Aorta (tissue), 5 donors: ENCODE measurements around the gene POLR2E. TPM values are rescaled to one million over a fixed set of nuclear protein-coding genes. Genes with fewer than 3 reads are reported as not detected.

Experiments used
- ATAC-seq: fragments of 200-7000 bp; cut with Tn5 transposase; one replicate; pipeline ENCODE4 v1.9.1; 2022; ENCODE audit warnings: moderate library complexity; ENCODE audit not compliant: low FRiP score
- DNase-seq, 2 donors: peaks; one replicate each; pipeline ENCODE4 v3.0.0-alpha.2; 2020
- H3K27ac ChIP-seq, 2 donors: one replicate each; pipeline ENCODE4 v1.5.1; 2013; ENCODE audit warnings: low read length in 2 of 2, mild to moderate bottlenecking in 2 of 2, moderate library complexity in 2 of 2, control low read depth in 1 of 2, inconsistent platforms in 1 of 2, low read depth in 1 of 2
- H3K27me3 ChIP-seq, 2 donors: one replicate each; pipeline ENCODE4 v1.6.1; 2013; ENCODE audit warnings: control low read depth in 1 of 2, low read length in 1 of 2, mild to moderate bottlenecking in 1 of 2, moderate library complexity in 1 of 2; ENCODE audit not compliant: insufficient read depth in 2 of 2, control insufficient read depth in 1 of 2
- H3K36me3 ChIP-seq, 2 donors: one replicate each; pipeline ENCODE4 v1.6.1; 2013; ENCODE audit warnings: control low read depth in 1 of 2, low read length in 1 of 2, mild to moderate bottlenecking in 1 of 2; ENCODE audit not compliant: insufficient read depth in 2 of 2, control insufficient read depth in 1 of 2
- H3K4me1 ChIP-seq, 2 donors: one replicate each; pipeline ENCODE4 v1.6.1; 2013; ENCODE audit warnings: low read length in 2 of 2, control low read depth in 1 of 2, mild to moderate bottlenecking in 1 of 2, moderate library complexity in 1 of 2; ENCODE audit not compliant: insufficient read depth in 2 of 2, control insufficient read depth in 1 of 2
- H3K4me3 ChIP-seq, 2 donors: one replicate each; pipeline ENCODE4 v1.5.1; 2013; ENCODE audit warnings: low read length in 2 of 2, control low read depth in 1 of 2, mild to moderate bottlenecking in 1 of 2
- H3K9me3 ChIP-seq: one replicate; pipeline ENCODE4 v1.6.1; 2013; ENCODE audit warnings: mild to moderate bottlenecking, low read length; ENCODE audit not compliant: control insufficient read depth
- WGBS, 2 donors: extraction: QIAGEN DNeasy Blood & Tissue Kit; methylation state at CpG; one replicate each; pipeline ENCODE4 v1.1.7; 2013; 5-methylcytosine and 5-hydroxymethylcytosine counted together
- intact Hi-C, 2 donors: fragments of 100-400 bp; cut with DNase I; formaldehyde crosslinking; loops; one replicate each; pipeline versions ENCODE4 v1.14.2 to v1.15.0; 2022
- polyA plus RNA-seq, 2 donors: library from polyadenylated mRNA; stranded (reverse); fragments of 200-250 nt; gene quantifications; one replicate each; pipeline ENCODE4 v1.2.3, GENCODE V29; 2013
- total RNA-seq, 2 donors: library from RNA; stranded (reverse); fragmentation: NEBNext Ultra II Directional; extraction: Animal tissue kit (Norgen Biotek cat#: 25700); gene quantifications; one replicate each; pipeline ENCODE4 v1.2.1, GENCODE V29; 2021
- donor health status: healthy with polysubstance abuse.
- donor health status: Bipolar disorder and iron deficiency.
- donor health status: DM: no; HTN: no; CAD: no.
- donor health status: DM: no; HTN: no; CAD: no.
- donor health status: DM: yes; HTN: yes; CAD: no.

Gene POLR2E
- total and polyA plus RNA-seq, 4 donors = 83.5 to 116 (median 93.6) TPM

GRCh38 chr19:1103132-1103707 is 8.0 kb upstream of the POLR2E start:
- ATAC-seq = no peak
- intact Hi-C loops = loop anchor here (2.0 to 5.0 kb wide), 2 partner anchors 76 to 82 kb away; partner anchors contain the start of genes CNN2 (in 1 of the 2), RNU6-2 (in 1 of the 2) and TMEM259 (in 1 of the 2)
- no peak overlapping the region for H3K4me3 ChIP-seq
- H3K9me3 ChIP-seq = no peaks in the 10 kb centered on the region
- H3K27ac ChIP-seq = peak overlapping the region in 1 of 2 donors; percentile 98
- H3K36me3 ChIP-seq = no peaks in the 10 kb centered on the region
- H3K4me1 ChIP-seq = no peaks in the 10 kb centered on the region
- H3K27me3 ChIP-seq = no peaks in the 10 kb centered on the region
- 14 to 16% methylated on average over 20 of the region's 20 CpGs for WGBS, 2 donors
- no peak for DNase-seq

GRCh38 chr19:1102407-1103131 is 7.4 kb upstream of the POLR2E start:
- H3K9me3 ChIP-seq = no peaks in the 10 kb centered on the region
- H3K27ac ChIP-seq = peak overlapping the region; percentile 49 to 98
- no peak overlapping the region for H3K4me3 ChIP-seq
- H3K4me1 ChIP-seq = no peaks in the 10 kb centered on the region
- intact Hi-C loops = loop anchor here (2.0 to 5.0 kb wide), 2 partner anchors 75 to 82 kb away; partner anchors contain the start of genes CNN2 (in 1 of the 2), RNU6-2 (in 1 of the 2) and TMEM259 (in 1 of the 2)
- ATAC-seq = peak; percentile 53
- H3K36me3 ChIP-seq = no peaks in the 10 kb centered on the region
- WGBS, 2 donors = 23 to 29% methylated on average over 17 of the region's 17 CpGs
- no peaks in the 10 kb centered on the region for H3K27me3 ChIP-seq
- DNase-seq = peak in 1 of 2 donors; percentile 75

GRCh38 chr19:1101337-1101698 is 6.1 kb upstream of the POLR2E start:
- H3K27ac ChIP-seq = peak overlapping the region; percentile 76 to 93
- H3K4me3 ChIP-seq = no peak overlapping the region
- H3K36me3 ChIP-seq = no peaks in the 10 kb centered on the region
- DNase-seq (peak in 1 of 2 donors; percentile 75), ATAC-seq (no peak)
- intact Hi-C loops = loop anchor here in 1 of 2 donors (5.0 kb wide), 1 partner anchor 74 kb away; the partner anchor contains the start of gene CNN2
- H3K4me1 ChIP-seq = no peaks in the 10 kb centered on the region
- H3K27me3 ChIP-seq = no peaks in the 10 kb centered on the region
- no peaks in the 10 kb centered on the region for H3K9me3 ChIP-seq
- 12 to 14% methylated on average over 9 of the region's 9 CpGs for WGBS, 2 donors

GRCh38 chr19:1098177-1099051 is 3.2 kb upstream of the POLR2E start:
- H3K4me1 ChIP-seq = no peaks in the 10 kb centered on the region
- H3K36me3 ChIP-seq = no peaks in the 10 kb centered on the region
- DNase-seq = peak in 1 of 2 donors; percentile 55
- WGBS, 2 donors = 52 to 56% methylated on average over 15 of the region's 15 CpGs
- no peak overlapping the region for H3K27ac ChIP-seq
- no peak overlapping the region for H3K4me3 ChIP-seq
- intact Hi-C loops = loop anchor here (5.0 to 10.0 kb wide), 2 partner anchors 56 to 204 kb away; partner anchors contain the start of genes ABCA7 (in 2 of the 2), MED16 (in 1 of the 2) and RNU6-9 (in 1 of the 2)
- ATAC-seq = no peak
- no peaks in the 10 kb centered on the region for H3K9me3 ChIP-seq
- H3K27me3 ChIP-seq = no peaks in the 10 kb centered on the region

- no peaks in the 10 kb centered on the region for H3K4me1 ChIP-seq
- no peak overlapping the region for H3K4me3 ChIP-seq
- no peak for ATAC-seq
- no peaks in the 10 kb centered on the region for H3K27me3 ChIP-seq
- DNase-seq = no peak
- H3K9me3 ChIP-seq = no peaks in the 10 kb centered on the region
- WGBS, 2 donors = 83 to 86% methylated on average over 7 of the region's 7 CpGs
- H3K27ac ChIP-seq = no peak overlapping the region
- H3K36me3 ChIP-seq = no peaks in the 10 kb centered on the region
- intact Hi-C loops = loop anchor here (5.0 to 10.0 kb wide), 2 partner anchors 55 to 203 kb away; partner anchors contain the start of genes ABCA7 (in 2 of the 2), MED16 (in 1 of the 2) and RNU6-9 (in 1 of the 2)
Measured at GRCh38 chr19:1097810-1098176, 2.6 kb upstream of the POLR2E start.

GRCh38 chr19:1094655-1094977 is 559 bp downstream of the POLR2E start:
- no peaks in the 10 kb centered on the region for H3K4me1 ChIP-seq
- H3K27me3 ChIP-seq = no peaks in the 10 kb centered on the region
- DNase-seq (no peak), ATAC-seq (no peak)
- peaks cover 2 to 4% of the 10 kb centered on the region in 2 donors for H3K36me3 ChIP-seq
- H3K27ac ChIP-seq = no peak overlapping the region
- intact Hi-C loops = loop anchor here in 1 of 2 donors (10.0 kb wide), 1 partner anchor 200 kb away; the partner anchor contains the start of genes MED16 and RNU6-9
- WGBS, 2 donors = 1% methylated on average over 16 to 19 of the region's 19 CpGs
- H3K9me3 ChIP-seq = no peaks in the 10 kb centered on the region
- peak overlapping the region; percentile 81 to 82 for H3K4me3 ChIP-seq

- intact Hi-C loops = loop anchor here in 1 of 2 donors (10.0 kb wide), 1 partner anchor 199 kb away; the partner anchor contains the start of genes MED16 and RNU6-9
- no peak for DNase-seq
- no peak for ATAC-seq
- H3K27me3 ChIP-seq = no peaks in the 10 kb centered on the region
- no peaks in the 10 kb centered on the region for H3K9me3 ChIP-seq
- no peaks in the 10 kb centered on the region for H3K4me1 ChIP-seq
- H3K4me3 ChIP-seq = peak overlapping the region in 1 of 2 donors; percentile 82
- H3K36me3 ChIP-seq = peaks cover 2 to 4% of the 10 kb centered on the region in 2 donors
- no peak overlapping the region for H3K27ac ChIP-seq
- 69 to 71% methylated on average over 32 of the region's 32 CpGs for WGBS, 2 donors
Measured at GRCh38 chr19:1093811-1094553, 1.2 kb downstream of the POLR2E start.
